ENCODE measurements around the gene CROCC. TPM values are rescaled to one million over a fixed set of nuclear protein-coding genes. Genes with fewer than 3 reads are reported as not detected.

The CROCC gene
- total and polyA plus RNA-seq, 2 experiments from 2014 or later, result 15.1 to 106 TPM

DNA sequence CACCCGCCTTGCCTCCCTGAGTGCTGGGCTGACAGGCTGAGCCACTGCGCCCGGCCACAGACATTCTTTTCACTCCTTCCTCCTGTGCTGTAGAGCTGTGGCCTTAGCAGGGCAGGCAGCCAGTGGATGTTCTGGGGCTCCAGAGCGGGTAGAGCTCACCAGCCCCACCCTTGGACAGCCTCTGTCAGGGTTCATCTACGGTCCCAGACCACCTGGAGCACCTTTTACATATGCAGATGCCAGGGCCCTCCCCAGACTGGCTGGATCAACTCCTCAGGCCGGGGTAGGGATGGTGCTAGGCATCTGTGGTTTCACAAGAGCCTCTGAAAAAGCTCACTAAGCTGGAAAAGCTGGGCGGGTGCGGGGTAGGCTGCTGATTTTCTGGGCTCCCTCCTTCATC is 85.4 kb downstream of the CROCC start (continued):
- TF ChIP-seq, protein P1, sequence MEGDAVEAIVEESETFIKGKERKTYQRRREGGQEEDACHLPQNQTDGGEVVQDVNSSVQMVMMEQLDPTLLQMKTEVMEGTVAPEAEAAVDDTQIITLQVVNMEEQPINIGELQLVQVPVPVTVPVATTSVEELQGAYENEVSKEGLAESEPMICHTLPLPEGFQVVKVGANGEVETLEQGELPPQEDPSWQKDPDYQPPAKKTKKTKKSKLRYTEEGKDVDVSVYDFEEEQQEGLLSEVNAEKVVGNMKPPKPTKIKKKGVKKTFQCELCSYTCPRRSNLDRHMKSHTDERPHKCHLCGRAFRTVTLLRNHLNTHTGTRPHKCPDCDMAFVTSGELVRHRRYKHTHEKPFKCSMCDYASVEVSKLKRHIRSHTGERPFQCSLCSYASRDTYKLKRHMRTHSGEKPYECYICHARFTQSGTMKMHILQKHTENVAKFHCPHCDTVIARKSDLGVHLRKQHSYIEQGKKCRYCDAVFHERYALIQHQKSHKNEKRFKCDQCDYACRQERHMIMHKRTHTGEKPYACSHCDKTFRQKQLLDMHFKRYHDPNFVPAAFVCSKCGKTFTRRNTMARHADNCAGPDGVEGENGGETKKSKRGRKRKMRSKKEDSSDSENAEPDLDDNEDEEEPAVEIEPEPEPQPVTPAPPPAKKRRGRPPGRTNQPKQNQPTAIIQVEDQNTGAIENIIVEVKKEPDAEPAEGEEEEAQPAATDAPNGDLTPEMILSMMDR (conservative IDR thresholded peaks at IDR 0.05; ENCODE audit: low read depth in 2 of 2), result no peak

DNA sequence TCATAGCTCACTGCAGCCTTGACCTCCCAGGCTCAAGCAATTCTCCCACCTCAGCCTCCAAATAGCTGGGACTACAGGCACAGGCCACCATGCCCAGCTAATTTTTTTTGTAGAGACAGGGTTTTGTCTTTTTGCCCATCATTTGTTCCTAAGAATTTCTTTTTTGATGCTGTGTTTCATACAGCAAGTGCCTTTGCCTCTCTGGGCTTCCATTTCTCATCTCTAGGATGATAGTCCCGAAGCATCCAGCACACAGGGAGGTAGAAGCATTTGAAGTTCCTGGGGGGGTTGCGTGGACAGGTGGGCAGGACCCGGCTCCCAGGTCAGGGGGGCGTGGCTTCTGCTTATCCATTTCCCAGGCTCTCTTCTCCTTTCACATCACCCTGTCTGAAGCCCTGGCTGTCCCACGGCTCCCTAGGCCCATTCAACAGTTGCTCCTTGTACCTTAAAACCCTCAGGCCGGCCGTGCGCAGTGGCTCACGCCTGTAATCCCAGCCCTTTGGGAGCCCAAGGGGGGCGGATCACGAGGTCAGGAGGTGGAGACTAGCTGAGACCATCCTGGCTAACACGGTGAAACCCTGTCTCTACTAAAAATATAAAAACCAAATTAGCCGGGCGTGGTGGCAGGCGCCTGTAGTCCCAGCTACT is 86.6 kb downstream of the CROCC start:
- Histone ChIP-seq H4K20me1 (replicated peaks; ENCODE audit: insufficient read depth) (peaks cover 13% of the 10 kb centered on the region), H3K79me2 (replicated peaks; ENCODE audit: insufficient read depth) (peaks cover 9% of the 10 kb centered on the region), H2AFZ (no peak overlapping the region), H3K27me3 (ENCODE audit: insufficient read depth) (no peaks in the 10 kb centered on the region), H3K36me3 (ENCODE audit: insufficient read depth) (no peaks in the 10 kb centered on the region; the same call in 1 of the 2 replicates), H3K4me3 (no peak overlapping the region), H3K4me1 (ENCODE audit: insufficient read depth) (peaks cover 27% of the 10 kb centered on the region), H3F3A (replicated peaks; ENCODE audit: low read depth) (peaks cover 13% of the 10 kb centered on the region; the same call in 1 of the 2 replicates), H3K4me2 (no peak overlapping the region), H3K9me2 (ENCODE audit: insufficient read depth) (no peaks in the 10 kb centered on the region), H3K27ac (ENCODE audit: low read depth) (no peak overlapping the region)
- no peak for ATAC-seq
- Mint-ChIP-seq H3K4me3 (no peak overlapping the region), H3K36me3 (ENCODE audit: low read depth) (peaks cover 13% of the 10 kb centered on the region), H3K27me3 (ENCODE audit: insufficient read depth, low read depth, poor library complexity) (peaks cover 18% of the 10 kb centered on the region), H3K4me1 (peaks cover 43% of the 10 kb centered on the region), H3K27ac (no peak overlapping the region), H3K9me3 (no peaks in the 10 kb centered on the region)
- DNase-seq (ENCODE audit: low spot score), result no peak
- TF ChIP-seq NANOG (IDR thresholded peaks at IDR 0.05; ENCODE audit: borderline replicate concordance) (no peak), POLR2AphosphoS5 (IDR thresholded peaks at IDR 0.05; ENCODE audit: low read depth) (no peak)
- TF ChIP-seq, protein P2, sequence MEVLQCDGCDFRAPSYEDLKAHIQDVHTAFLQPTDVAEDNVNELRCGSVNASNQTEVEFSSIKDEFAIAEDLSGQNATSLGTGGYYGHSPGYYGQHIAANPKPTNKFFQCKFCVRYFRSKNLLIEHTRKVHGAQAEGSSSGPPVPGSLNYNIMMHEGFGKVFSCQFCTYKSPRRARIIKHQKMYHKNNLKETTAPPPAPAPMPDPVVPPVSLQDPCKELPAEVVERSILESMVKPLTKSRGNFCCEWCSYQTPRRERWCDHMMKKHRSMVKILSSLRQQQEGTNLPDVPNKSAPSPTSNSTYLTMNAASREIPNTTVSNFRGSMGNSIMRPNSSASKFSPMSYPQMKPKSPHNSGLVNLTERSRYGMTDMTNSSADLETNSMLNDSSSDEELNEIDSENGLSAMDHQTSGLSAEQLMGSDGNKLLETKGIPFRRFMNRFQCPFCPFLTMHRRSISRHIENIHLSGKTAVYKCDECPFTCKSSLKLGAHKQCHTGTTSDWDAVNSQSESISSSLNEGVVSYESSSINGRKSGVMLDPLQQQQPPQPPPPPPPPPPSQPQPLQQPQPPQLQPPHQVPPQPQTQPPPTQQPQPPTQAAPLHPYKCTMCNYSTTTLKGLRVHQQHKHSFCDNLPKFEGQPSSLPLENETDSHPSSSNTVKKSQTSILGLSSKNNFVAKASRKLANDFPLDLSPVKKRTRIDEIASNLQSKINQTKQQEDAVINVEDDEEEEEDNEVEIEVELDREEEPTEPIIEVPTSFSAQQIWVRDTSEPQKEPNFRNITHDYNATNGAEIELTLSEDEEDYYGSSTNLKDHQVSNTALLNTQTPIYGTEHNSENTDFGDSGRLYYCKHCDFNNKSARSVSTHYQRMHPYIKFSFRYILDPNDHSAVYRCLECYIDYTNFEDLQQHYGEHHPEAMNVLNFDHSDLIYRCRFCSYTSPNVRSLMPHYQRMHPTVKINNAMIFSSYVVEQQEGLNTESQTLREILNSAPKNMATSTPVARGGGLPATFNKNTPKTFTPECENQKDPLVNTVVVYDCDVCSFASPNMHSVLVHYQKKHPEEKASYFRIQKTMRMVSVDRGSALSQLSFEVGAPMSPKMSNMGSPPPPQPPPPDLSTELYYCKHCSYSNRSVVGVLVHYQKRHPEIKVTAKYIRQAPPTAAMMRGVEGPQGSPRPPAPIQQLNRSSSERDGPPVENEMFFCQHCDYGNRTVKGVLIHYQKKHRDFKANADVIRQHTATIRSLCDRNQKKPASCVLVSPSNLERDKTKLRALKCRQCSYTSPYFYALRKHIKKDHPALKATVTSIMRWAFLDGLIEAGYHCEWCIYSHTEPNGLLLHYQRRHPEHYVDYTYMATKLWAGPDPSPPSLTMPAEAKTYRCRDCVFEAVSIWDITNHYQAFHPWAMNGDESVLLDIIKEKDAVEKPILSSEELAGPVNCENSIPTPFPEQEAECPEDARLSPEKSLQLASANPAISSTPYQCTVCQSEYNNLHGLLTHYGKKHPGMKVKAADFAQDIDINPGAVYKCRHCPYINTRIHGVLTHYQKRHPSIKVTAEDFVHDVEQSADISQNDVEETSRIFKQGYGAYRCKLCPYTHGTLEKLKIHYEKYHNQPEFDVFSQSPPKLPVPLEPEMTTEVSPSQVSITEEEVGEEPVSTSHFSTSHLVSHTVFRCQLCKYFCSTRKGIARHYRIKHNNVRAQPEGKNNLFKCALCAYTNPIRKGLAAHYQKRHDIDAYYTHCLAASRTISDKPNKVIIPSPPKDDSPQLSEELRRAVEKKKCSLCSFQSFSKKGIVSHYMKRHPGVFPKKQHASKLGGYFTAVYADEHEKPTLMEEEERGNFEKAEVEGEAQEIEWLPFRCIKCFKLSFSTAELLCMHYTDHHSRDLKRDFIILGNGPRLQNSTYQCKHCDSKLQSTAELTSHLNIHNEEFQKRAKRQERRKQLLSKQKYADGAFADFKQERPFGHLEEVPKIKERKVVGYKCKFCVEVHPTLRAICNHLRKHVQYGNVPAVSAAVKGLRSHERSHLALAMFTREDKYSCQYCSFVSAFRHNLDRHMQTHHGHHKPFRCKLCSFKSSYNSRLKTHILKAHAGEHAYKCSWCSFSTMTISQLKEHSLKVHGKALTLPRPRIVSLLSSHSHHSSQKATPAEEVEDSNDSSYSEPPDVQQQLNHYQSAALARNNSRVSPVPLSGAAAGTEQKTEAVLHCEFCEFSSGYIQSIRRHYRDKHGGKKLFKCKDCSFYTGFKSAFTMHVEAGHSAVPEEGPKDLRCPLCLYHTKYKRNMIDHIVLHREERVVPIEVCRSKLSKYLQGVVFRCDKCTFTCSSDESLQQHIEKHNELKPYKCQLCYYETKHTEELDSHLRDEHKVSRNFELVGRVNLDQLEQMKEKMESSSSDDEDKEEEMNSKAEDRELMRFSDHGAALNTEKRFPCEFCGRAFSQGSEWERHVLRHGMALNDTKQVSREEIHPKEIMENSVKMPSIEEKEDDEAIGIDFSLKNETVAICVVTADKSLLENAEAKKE (CRISPR knock-in tag; IDR thresholded peaks at IDR 0.05), result no peak
- TF ChIP-seq, protein P1 (conservative IDR thresholded peaks at IDR 0.05; ENCODE audit: low read depth in 2 of 2), result no peak
- TF ChIP-seq, protein P3, sequence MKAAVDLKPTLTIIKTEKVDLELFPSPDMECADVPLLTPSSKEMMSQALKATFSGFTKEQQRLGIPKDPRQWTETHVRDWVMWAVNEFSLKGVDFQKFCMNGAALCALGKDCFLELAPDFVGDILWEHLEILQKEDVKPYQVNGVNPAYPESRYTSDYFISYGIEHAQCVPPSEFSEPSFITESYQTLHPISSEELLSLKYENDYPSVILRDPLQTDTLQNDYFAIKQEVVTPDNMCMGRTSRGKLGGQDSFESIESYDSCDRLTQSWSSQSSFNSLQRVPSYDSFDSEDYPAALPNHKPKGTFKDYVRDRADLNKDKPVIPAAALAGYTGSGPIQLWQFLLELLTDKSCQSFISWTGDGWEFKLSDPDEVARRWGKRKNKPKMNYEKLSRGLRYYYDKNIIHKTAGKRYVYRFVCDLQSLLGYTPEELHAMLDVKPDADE (IDR thresholded peaks at IDR 0.05), result no peak
